GM12875 (cell line): ENCODE data around the gene TRMT5.

Experiments used
- H3K4me3 ChIP-seq: one replicate; pipeline ENCODE4 v1.5.1; 2011; ENCODE audit warnings: low read depth, low read length, control low read depth
- CTCF ChIP-seq: IDR thresholded peaks from 2 replicates; pipeline ENCODE4 v1.5.1; 2011; ENCODE audit warnings: low read depth, mild to moderate bottlenecking, control low read depth, inconsistent platforms, low read length, moderate library complexity, borderline replicate concordance; ENCODE audit not compliant: insufficient read depth

The TRMT5 gene

GRCh38 chr14:60974090-60974651, 6.7 kb downstream of the TRMT5 start:
- H3K4me3 ChIP-seq, result no peak overlapping the region
- TF ChIP-seq CTCF, result no peak

GRCh38 chr14:60973070-60973469, 7.8 kb downstream of the TRMT5 start:
- no peak for TF ChIP-seq CTCF
- no peak overlapping the region for H3K4me3 ChIP-seq

- no peak for TF ChIP-seq CTCF
- H3K4me3 ChIP-seq, result no peak overlapping the region
Measured at GRCh38 chr14:60972295-60972694, 8.6 kb downstream of the TRMT5 start.

- TF ChIP-seq CTCF, result no peak
- no peak overlapping the region for H3K4me3 ChIP-seq
Measured at GRCh38 chr14:60971271-60971670, 9.6 kb downstream of the TRMT5 start.

GRCh38 chr14:60970146-60970545, 10.7 kb downstream of the TRMT5 start:
- H3K4me3 ChIP-seq, result no peak overlapping the region
- no peak for TF ChIP-seq CTCF

GRCh38 chr14:60968671-60969070, 12.2 kb downstream of the TRMT5 start:
- no peak overlapping the region for H3K4me3 ChIP-seq
- TF ChIP-seq CTCF, result no peak

- no peak overlapping the region for H3K4me3 ChIP-seq
- no peak for TF ChIP-seq CTCF
Measured at GRCh38 chr14:60968099-60968498, 12.8 kb downstream of the TRMT5 start.
